ENCODE measurements around the gene A1BG. TPM values are rescaled to one million over a fixed set of nuclear protein-coding genes. Genes with fewer than 3 reads are reported as not detected.
"Not testable (repeated sequence)": the region's sequence is repeated elsewhere in the genome, so short reads cannot be mapped to it uniquely, and the experiment has no call there.

Gene A1BG
- total and polyA plus RNA-seq, 2 of the 13 experiments (the other 11 are each of a cell fraction or from before 2014, with no cell fraction given): 14.7 to 41.4 TPM

GRCh38 chr19:58348080-58348479 is 5.2 kb downstream of the A1BG start:
- H3K9ac ChIP-seq (ENCODE audit: insufficient read depth, low read depth, low read length); H3K79me2 ChIP-seq (ENCODE audit: insufficient read depth, low read length); BruUV-seq (replicated peaks); FAIRE-seq; H3K36me3 ChIP-seq (replicated peaks in 1 of 2; ENCODE audit: control insufficient read depth in 1 of 2, insufficient read depth in 2 of 2, low read length in 2 of 2); DNase-seq (ENCODE audit: low spot score); H3K27ac ChIP-seq (ENCODE audit: extremely low read length, insufficient read depth, low read length); intact Hi-C loops (cut with micrococcal nuclease; ENCODE audit: unreplicated experiment); ATAC-seq; H2AFZ ChIP-seq (ENCODE audit: low read length); in situ Hi-C loops (cut with HindIII; ENCODE audit: extremely low pct_ligation_motif_present, low pct_unique_long_range_greater_than_20kb); H3K4me2 ChIP-seq (ENCODE audit: low read depth, low read length); H3K4me3 ChIP-seq (replicated peaks in 1 of 3; ENCODE audit: insufficient read depth in 1 of 3, low read depth in 2 of 3, low read length in 3 of 3); H3K9me3 ChIP-seq (ENCODE audit: low read length); H3K27me3 ChIP-seq (ENCODE audit: control insufficient read depth in 1 of 2, insufficient read depth in 2 of 2, low read length in 2 of 2); H4K20me1 ChIP-seq (ENCODE audit: insufficient read depth, low read length); CTCF ChIA-PET (ENCODE audit: low intra/inter-chr PET ratio, low total read pairs): not testable (repeated sequence)
- POLR2A ChIA-PET: interaction anchor here (1.5 to 2.1 kb wide), 2 partner anchors 14 to 15 kb away, joined by 5 to 8 read pairs; partner anchors contain the start of gene ZNF497
- H3K4me1 ChIP-seq (ENCODE audit: insufficient read depth, low read length): peaks cover 32% of the 10 kb centered on the region
- WGBS (ENCODE audit: low lambda C conversion rate): 70% methylated on average over 12 of the region's 12 CpGs
- peak; percentile 81 for TF ChIP-seq ZNF460 (CRISPR knock-in tag; IDR thresholded peaks at IDR 0.05; ENCODE audit: borderline replicate concordance)

DNA sequence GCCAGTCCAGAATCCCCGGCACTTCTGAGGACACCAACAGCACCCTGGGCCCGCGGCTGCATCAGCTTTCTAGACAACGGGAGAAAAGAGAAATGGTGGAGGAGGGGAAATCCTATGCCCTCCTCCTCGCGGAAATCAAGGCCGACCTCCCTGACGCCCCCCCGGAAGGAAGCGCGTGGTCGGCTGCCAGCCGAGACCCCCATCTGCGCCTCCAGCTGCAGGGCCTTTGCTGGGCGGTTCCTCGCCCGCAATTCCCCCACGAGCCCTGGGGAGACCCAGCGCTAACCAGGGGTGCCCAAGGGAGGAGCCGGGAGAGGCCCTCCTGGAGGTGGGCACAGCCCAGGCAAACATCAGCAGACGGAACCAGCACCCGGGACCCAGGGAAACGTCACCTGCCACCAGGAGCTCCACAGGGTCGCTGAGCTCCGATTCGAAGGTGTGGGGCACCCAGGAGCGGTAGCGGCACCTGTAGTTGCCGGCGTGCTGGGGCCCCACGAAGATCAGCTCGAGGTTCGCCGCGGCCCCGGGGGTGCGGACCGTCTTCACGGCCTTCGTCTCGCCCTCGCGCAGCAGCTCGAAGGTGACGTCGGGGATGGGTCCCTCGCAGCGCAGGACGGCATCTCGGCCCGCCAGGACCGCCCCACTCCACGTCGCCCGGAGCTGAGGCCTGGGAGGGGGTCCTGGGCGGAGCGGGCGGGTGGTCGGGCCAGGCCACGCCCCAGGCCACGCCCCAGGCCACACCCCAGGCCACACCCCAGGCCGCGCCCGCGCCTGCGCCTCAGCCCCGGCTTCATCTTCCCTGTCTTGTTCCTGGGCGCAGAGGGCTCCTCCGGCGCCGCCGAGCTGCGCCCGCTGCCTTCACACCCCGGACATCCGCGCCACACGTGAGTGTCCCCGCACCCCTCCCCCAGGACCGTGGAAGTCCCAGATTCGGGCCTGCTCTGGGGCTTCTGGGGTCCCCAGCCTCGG is 6.0 kb downstream of the A1BG start:
- ChIA-PET POLR2A (interaction anchor here (2.1 kb wide), 1 partner anchor 15 kb away, joined by 8 read pairs; the partner anchor contains the start of gene ZNF497), CTCF (ENCODE audit: low intra/inter-chr PET ratio, low total read pairs) (no interaction called here)
- intact Hi-C loops (cut with micrococcal nuclease; ENCODE audit: unreplicated experiment) (no loop called here), in situ Hi-C loops (cut with HindIII; ENCODE audit: extremely low pct_ligation_motif_present, low pct_unique_long_range_greater_than_20kb) (no loop called here)
- FAIRE-seq: no peak
- H3K9me3 ChIP-seq (ENCODE audit: low read length): no peaks in the 10 kb centered on the region
- peaks cover 23% of the 10 kb centered on the region for H3K4me1 ChIP-seq (ENCODE audit: insufficient read depth, low read length)
- no peak for DNase-seq (ENCODE audit: low spot score)
- no TSS peak for BruUV-seq (replicated peaks)
- no peak overlapping the region for H2AFZ ChIP-seq (ENCODE audit: low read length)
- no peak for ATAC-seq
- H3K36me3 ChIP-seq (replicated peaks in 1 of 2; ENCODE audit: control insufficient read depth in 1 of 2, insufficient read depth in 2 of 2, low read length in 2 of 2): no peaks in the 10 kb centered on the region
- TF ChIP-seq BCL3 (CRISPR knock-in tag; IDR thresholded peaks at IDR 0.05) (no peak), ZNF20 (CRISPR knock-in tag; IDR thresholded peaks at IDR 0.05) (no peak), ZNF331 (CRISPR knock-in tag; IDR thresholded peaks at IDR 0.05) (no peak), RBFOX2 (IDR thresholded peaks at IDR 0.05; ENCODE audit: low read depth, low read length) (peak; percentile 43; the same call in 1 of the 2 replicates), AGO2 (optimal IDR thresholded peaks at IDR 0.05; ENCODE audit: low read depth, low read length) (peak; percentile 63)
- TF ChIP-seq, protein P1, sequence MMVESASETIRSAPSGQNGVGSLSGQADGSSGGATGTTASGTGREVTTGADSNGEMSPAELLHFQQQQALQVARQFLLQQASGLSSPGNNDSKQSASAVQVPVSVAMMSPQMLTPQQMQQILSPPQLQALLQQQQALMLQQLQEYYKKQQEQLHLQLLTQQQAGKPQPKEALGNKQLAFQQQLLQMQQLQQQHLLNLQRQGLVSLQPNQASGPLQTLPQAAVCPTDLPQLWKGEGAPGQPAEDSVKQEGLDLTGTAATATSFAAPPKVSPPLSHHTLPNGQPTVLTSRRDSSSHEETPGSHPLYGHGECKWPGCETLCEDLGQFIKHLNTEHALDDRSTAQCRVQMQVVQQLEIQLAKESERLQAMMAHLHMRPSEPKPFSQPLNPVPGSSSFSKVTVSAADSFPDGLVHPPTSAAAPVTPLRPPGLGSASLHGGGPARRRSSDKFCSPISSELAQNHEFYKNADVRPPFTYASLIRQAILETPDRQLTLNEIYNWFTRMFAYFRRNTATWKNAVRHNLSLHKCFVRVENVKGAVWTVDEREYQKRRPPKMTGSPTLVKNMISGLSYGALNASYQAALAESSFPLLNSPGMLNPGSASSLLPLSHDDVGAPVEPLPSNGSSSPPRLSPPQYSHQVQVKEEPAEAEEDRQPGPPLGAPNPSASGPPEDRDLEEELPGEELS (CRISPR knock-in tag; IDR thresholded peaks at IDR 0.05): no peak
- no peaks in the 10 kb centered on the region for H3K79me2 ChIP-seq (ENCODE audit: insufficient read depth, low read length)
- H3K4me3 ChIP-seq (replicated peaks in 1 of 3; ENCODE audit: insufficient read depth in 1 of 3, low read depth in 2 of 3, low read length in 3 of 3): no peak overlapping the region
- H4K20me1 ChIP-seq (ENCODE audit: insufficient read depth, low read length): no peaks in the 10 kb centered on the region
- no peak overlapping the region for H3K9ac ChIP-seq (ENCODE audit: insufficient read depth, low read depth, low read length)
- WGBS (ENCODE audit: low lambda C conversion rate): 95% methylated on average over 55 of the region's 82 CpGs
- H3K27ac ChIP-seq (ENCODE audit: extremely low read length, insufficient read depth, low read length): no peak overlapping the region
- H3K27me3 ChIP-seq (ENCODE audit: control insufficient read depth in 1 of 2, insufficient read depth in 2 of 2, low read length in 2 of 2): no peaks in the 10 kb centered on the region
- H3K4me2 ChIP-seq (ENCODE audit: low read depth, low read length): no peak overlapping the region
